Sigmoid colon (tissue), 4 donors: ENCODE data around the gene COL4A1.

ENCODE experiments used
- POLR2A ChIP-seq, 2 donors: fragments of 450-650 bp; IDR thresholded peaks; one replicate each; pipeline ENCODE4 v1.6.1; 2016; ENCODE audit warnings: antibody characterized with exemption in 2 of 2, mild to moderate bottlenecking in 2 of 2, moderate library complexity in 2 of 2
- POLR2AphosphoS5 ChIP-seq, 4 donors: sonication (generic); formaldehyde crosslinking; IDR thresholded peaks; one replicate each; pipeline ENCODE4 v1.6.1; 2017; ENCODE audit warnings: antibody characterized with exemption in 4 of 4
- TF ChIP-seq, protein P1 (sequence below), 4 experiments: fragments of 450-650 bp in 3 of 4; fragments of 200-600 bp in 1 of 4; IDR thresholded peaks; one replicate each; pipeline ENCODE4 v1.5.1; 2016 to 2019; ENCODE audit warnings: antibody characterized with exemption in 4 of 4, mild to moderate bottlenecking in 3 of 4, moderate library complexity in 2 of 4

DNA sequence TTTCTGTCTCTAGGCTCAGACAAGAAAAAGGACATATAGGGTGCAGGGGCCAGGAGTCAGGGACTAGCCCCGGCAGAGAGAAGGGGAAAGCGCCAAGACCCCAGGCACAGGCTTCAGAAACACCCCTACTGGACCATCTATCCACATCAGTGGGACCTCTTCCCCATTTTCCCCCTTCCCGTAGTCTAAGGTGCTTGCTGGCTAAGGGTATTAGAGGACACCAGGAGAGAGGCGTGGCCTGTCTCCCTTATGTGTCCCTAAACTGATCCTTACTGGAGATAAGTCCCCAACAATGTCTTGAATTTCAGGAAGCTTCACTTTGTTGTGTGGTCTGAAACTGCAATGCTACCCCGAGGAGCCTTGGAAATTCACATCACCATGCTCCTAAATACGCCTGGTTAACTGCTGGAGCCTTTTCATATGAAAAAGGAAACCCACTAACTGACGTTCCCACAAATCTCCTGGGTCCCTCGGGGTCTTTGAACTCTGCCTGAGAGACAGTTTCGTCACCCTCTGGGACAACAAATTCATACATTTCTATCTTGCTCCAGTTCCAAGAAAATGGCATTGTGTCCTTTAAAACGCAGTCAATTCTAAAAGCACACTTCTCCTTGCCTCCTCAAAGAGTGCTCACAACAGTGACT is 197.7 kb downstream of the COL4A1 start:
- TF ChIP-seq, protein P1, sequence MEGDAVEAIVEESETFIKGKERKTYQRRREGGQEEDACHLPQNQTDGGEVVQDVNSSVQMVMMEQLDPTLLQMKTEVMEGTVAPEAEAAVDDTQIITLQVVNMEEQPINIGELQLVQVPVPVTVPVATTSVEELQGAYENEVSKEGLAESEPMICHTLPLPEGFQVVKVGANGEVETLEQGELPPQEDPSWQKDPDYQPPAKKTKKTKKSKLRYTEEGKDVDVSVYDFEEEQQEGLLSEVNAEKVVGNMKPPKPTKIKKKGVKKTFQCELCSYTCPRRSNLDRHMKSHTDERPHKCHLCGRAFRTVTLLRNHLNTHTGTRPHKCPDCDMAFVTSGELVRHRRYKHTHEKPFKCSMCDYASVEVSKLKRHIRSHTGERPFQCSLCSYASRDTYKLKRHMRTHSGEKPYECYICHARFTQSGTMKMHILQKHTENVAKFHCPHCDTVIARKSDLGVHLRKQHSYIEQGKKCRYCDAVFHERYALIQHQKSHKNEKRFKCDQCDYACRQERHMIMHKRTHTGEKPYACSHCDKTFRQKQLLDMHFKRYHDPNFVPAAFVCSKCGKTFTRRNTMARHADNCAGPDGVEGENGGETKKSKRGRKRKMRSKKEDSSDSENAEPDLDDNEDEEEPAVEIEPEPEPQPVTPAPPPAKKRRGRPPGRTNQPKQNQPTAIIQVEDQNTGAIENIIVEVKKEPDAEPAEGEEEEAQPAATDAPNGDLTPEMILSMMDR (IDR thresholded peaks at IDR 0.05): no peak
- TF ChIP-seq POLR2A (IDR thresholded peaks at IDR 0.05): no peak
- no peak for TF ChIP-seq POLR2AphosphoS5 (IDR thresholded peaks at IDR 0.05)
